ENCODE results near the gene ACTR3.

The ACTR3 gene

DNA sequence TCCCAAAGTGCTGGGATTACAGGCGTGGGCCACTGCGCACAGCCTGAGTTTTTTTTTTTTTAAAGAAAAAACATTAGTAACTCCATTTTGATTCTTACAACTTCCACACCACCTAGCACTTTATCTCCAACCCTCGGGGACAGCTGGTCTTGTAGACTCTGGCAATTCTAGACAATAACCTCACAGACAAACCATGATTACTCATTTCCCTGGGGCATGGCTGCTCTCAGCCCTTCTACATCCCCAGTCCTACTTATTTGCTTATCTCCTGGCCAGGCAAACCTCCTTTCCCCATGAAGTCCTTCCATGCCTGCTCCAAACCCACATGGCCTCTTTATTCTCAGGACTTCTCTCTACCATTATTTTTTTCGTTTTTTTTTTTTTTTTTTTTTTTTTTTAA, 91.1 kb downstream of the ACTR3 start:
- Mint-ChIP-seq H3K27ac (no peak overlapping the region), H3K4me3 (no peak overlapping the region), H3K27me3 (ENCODE audit: low read depth, poor library complexity) (no peaks in the 10 kb centered on the region), H3K36me3 (ENCODE audit: low read depth) (peaks cover 6% of the 10 kb centered on the region), H3K9me3 (peaks cover 20% of the 10 kb centered on the region), H3K4me1 (peaks cover 6% of the 10 kb centered on the region)
- TF ChIP-seq, protein P1, sequence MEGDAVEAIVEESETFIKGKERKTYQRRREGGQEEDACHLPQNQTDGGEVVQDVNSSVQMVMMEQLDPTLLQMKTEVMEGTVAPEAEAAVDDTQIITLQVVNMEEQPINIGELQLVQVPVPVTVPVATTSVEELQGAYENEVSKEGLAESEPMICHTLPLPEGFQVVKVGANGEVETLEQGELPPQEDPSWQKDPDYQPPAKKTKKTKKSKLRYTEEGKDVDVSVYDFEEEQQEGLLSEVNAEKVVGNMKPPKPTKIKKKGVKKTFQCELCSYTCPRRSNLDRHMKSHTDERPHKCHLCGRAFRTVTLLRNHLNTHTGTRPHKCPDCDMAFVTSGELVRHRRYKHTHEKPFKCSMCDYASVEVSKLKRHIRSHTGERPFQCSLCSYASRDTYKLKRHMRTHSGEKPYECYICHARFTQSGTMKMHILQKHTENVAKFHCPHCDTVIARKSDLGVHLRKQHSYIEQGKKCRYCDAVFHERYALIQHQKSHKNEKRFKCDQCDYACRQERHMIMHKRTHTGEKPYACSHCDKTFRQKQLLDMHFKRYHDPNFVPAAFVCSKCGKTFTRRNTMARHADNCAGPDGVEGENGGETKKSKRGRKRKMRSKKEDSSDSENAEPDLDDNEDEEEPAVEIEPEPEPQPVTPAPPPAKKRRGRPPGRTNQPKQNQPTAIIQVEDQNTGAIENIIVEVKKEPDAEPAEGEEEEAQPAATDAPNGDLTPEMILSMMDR (IDR thresholded peaks at IDR 0.05): no peak
- no peak for DNase-seq

DNA sequence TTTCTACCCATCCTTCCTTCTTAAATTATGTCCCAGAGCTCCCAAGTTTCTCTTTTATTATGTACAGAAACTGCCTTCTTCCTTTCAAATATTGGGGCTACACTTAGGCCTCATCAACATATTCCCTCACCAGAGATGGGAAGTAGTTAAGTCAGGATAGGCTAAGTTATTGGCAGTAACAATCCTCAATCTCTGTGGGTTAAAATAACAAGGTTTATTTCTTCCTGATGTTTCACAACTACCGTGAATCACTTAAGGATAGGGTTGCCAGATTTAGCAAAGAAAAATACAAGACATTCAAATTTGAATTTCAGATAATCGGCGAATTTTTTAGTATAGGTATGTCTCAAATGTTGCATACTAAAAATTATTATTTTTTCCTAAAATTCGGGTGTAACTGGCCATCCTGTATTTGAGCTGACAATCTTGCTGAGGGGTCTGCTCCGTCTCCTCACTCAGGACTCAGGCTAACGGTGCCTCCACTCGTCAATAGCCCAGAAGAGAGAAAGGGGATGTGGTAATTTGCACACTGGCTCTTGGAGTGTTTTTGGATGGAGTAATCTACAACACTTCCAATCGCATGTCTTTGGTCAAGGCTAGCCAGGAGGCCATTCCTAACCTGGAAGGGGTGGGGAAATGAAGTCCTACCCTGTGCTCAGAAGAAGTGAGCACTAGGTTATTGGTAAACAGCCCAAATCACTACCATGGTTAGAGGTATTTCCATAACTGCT, 91.7 kb downstream of the ACTR3 start:
- Mint-ChIP-seq H3K4me1 (peaks cover 6% of the 10 kb centered on the region), H3K4me3 (no peak overlapping the region), H3K9me3 (peaks cover 20% of the 10 kb centered on the region), H3K36me3 (ENCODE audit: low read depth) (peaks cover 6% of the 10 kb centered on the region), H3K27me3 (ENCODE audit: low read depth, poor library complexity) (no peaks in the 10 kb centered on the region), H3K27ac (no peak overlapping the region)
- TF ChIP-seq, protein P1 (IDR thresholded peaks at IDR 0.05): no peak
- DNase-seq: no peak

DNA sequence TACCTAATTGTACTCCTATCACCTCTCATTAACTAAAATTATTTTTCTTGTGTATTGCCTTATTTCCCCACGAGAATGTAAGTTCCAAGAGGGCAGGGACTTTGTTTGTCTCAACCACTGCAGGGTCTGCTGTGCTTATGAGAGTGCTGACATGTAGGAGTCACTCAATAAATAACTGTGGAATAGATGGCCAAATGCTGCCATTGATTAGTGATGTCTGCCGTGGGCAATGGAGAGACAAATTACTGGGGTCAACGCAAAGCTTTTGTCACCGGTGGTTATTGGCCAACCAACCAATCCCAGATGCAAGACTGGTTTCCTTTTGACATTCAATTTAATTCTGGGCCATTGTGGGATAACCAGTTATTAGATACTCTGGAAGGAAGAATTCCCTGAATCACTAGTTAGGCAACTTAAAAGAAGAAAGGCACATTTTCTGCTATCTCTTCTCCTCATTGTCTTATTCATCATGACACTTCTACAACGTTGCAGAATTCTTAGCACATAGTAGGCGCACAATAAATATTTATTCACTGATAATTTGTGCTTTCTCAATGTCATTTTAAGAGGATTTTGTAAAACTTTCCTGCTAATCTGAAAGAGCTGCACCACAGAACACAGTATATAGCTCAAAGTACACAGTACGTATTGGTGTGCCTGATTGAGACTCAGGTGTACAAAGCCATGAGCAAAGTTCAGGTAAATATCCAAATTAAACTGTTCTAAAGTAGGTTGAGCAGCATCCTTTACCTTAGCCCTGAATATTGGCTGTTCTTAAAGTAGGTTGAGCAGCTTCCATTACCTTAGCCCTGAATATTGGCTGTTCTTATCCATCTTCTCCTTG, 95.9 kb downstream of the ACTR3 start:
- H3K9me3 Mint-ChIP-seq: peaks cover 3% of the 10 kb centered on the region
- no peak overlapping the region for H3K4me3 Mint-ChIP-seq
- TF ChIP-seq, protein P1 (IDR thresholded peaks at IDR 0.05): no peak
- no peaks in the 10 kb centered on the region for H3K4me1 Mint-ChIP-seq
- no peaks in the 10 kb centered on the region for H3K27me3 Mint-ChIP-seq (ENCODE audit: low read depth, poor library complexity)
- no peak overlapping the region for H3K27ac Mint-ChIP-seq
- no peak for DNase-seq
- H3K36me3 Mint-ChIP-seq (ENCODE audit: low read depth): no peaks in the 10 kb centered on the region

DNA sequence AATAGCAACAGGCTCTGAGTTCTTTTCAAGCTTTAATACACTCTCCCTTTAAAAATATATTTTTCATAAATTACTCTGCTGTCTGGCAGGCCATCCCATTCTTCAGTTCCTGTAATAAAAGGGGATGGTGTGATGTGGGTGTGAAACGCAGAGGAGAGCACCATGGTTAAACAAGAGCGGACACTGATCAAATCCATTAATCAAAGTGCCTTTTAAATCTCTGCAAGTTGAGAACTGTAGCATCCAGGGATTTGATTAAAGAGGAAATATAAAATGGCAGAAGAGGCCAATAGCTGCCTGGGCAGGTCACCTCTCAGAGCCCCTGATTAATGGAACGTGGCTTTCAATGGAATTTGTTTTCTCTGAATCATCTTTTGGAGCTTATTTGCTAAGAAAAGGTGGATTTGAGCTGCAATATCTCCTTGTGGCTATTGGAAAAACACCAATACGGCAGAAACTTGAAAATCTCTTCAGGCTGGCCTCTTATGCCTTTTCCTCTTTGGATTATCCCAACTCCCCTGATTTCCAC, 96.9 kb downstream of the ACTR3 start:
- Mint-ChIP-seq H3K4me3 (no peak overlapping the region), H3K27me3 (ENCODE audit: low read depth, poor library complexity) (no peaks in the 10 kb centered on the region), H3K27ac (no peak overlapping the region), H3K36me3 (ENCODE audit: low read depth) (no peaks in the 10 kb centered on the region), H3K4me1 (no peaks in the 10 kb centered on the region), H3K9me3 (no peaks in the 10 kb centered on the region)
- no peak for DNase-seq
- TF ChIP-seq, protein P1 (IDR thresholded peaks at IDR 0.05): no peak

DNA sequence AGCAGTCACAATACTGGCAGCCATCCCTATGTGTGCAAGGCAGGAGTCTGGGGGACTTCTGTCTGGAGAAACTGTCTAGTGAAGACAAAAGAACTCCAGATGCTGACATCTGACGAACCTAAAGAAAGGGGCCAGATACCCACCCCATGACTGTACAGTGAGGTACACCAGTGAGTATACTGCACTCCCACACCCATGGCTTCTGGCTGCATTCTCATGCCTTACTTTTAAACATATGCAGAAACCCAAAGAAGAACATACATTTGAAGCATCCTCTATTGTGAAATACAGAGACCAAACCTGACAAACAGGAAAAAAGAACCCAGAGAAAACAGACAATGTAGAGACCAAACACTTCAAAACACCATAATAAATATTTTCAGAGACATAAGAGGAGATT, 102.2 kb downstream of the ACTR3 start:
- H3K27me3 Mint-ChIP-seq (ENCODE audit: low read depth, poor library complexity): no peaks in the 10 kb centered on the region

More for the DNA sequence above, 102.2 kb downstream of the ACTR3 start:
- H3K4me1 Mint-ChIP-seq: no peaks in the 10 kb centered on the region
- H3K36me3 Mint-ChIP-seq (ENCODE audit: low read depth): no peaks in the 10 kb centered on the region
- H3K9me3 Mint-ChIP-seq: no peaks in the 10 kb centered on the region
- TF ChIP-seq, protein P1 (IDR thresholded peaks at IDR 0.05): no peak
- no peak overlapping the region for H3K4me3 Mint-ChIP-seq
- DNase-seq: no peak
- no peak overlapping the region for H3K27ac Mint-ChIP-seq
